Aorta (tissue), 5 donors: ENCODE measurements around the gene PSMC3IP. TPM values are rescaled to one million over a fixed set of nuclear protein-coding genes. Genes with fewer than 3 reads are reported as not detected.
A peak's percentile ranks its signal among the peaks of the same experiment; 100 is the strongest.

Source experiments
- ATAC-seq: fragments of 200-7000 bp; cut with Tn5 transposase; one replicate; pipeline ENCODE4 v1.9.1; 2022; ENCODE audit warnings: moderate library complexity; ENCODE audit not compliant: low FRiP score
- DNase-seq, 2 donors: peaks; one replicate each; pipeline ENCODE4 v3.0.0-alpha.2; 2020
- H3K27ac ChIP-seq, 2 donors: one replicate each; pipeline ENCODE4 v1.5.1; 2013; ENCODE audit warnings: low read length in 2 of 2, mild to moderate bottlenecking in 2 of 2, moderate library complexity in 2 of 2, control low read depth in 1 of 2, inconsistent platforms in 1 of 2, low read depth in 1 of 2
- H3K27me3 ChIP-seq, 2 donors: one replicate each; pipeline ENCODE4 v1.6.1; 2013; ENCODE audit warnings: control low read depth in 1 of 2, low read length in 1 of 2, mild to moderate bottlenecking in 1 of 2, moderate library complexity in 1 of 2; ENCODE audit not compliant: insufficient read depth in 2 of 2, control insufficient read depth in 1 of 2
- H3K36me3 ChIP-seq, 2 donors: one replicate each; pipeline ENCODE4 v1.6.1; 2013; ENCODE audit warnings: control low read depth in 1 of 2, low read length in 1 of 2, mild to moderate bottlenecking in 1 of 2; ENCODE audit not compliant: insufficient read depth in 2 of 2, control insufficient read depth in 1 of 2
- H3K4me1 ChIP-seq, 2 donors: one replicate each; pipeline ENCODE4 v1.6.1; 2013; ENCODE audit warnings: low read length in 2 of 2, control low read depth in 1 of 2, mild to moderate bottlenecking in 1 of 2, moderate library complexity in 1 of 2; ENCODE audit not compliant: insufficient read depth in 2 of 2, control insufficient read depth in 1 of 2
- H3K4me3 ChIP-seq, 2 donors: one replicate each; pipeline ENCODE4 v1.5.1; 2013; ENCODE audit warnings: low read length in 2 of 2, control low read depth in 1 of 2, mild to moderate bottlenecking in 1 of 2
- H3K9me3 ChIP-seq: one replicate; pipeline ENCODE4 v1.6.1; 2013; ENCODE audit warnings: mild to moderate bottlenecking, low read length; ENCODE audit not compliant: control insufficient read depth
- WGBS, 2 donors: extraction: QIAGEN DNeasy Blood & Tissue Kit; methylation state at CpG; one replicate each; pipeline ENCODE4 v1.1.7; 2013; 5-methylcytosine and 5-hydroxymethylcytosine counted together
- intact Hi-C, 2 donors: fragments of 100-400 bp; cut with DNase I; formaldehyde crosslinking; loops; one replicate each; pipeline versions ENCODE4 v1.14.2 to v1.15.0; 2022
- polyA plus RNA-seq, 2 donors: library from polyadenylated mRNA; stranded (reverse); fragments of 200-250 nt; gene quantifications; one replicate each; pipeline ENCODE4 v1.2.3, GENCODE V29; 2013
- total RNA-seq, 2 donors: library from RNA; stranded (reverse); fragmentation: NEBNext Ultra II Directional; extraction: Animal tissue kit (Norgen Biotek cat#: 25700); gene quantifications; one replicate each; pipeline ENCODE4 v1.2.1, GENCODE V29; 2021
- donor health status: healthy with polysubstance abuse.
- donor health status: Bipolar disorder and iron deficiency.
- donor health status: DM: no; HTN: no; CAD: no.
- donor health status: DM: no; HTN: no; CAD: no.
- donor health status: DM: yes; HTN: yes; CAD: no.

The PSMC3IP gene
- total and polyA plus RNA-seq, 4 donors, result 3.8 to 14.4 (median 4.6) TPM

DNA sequence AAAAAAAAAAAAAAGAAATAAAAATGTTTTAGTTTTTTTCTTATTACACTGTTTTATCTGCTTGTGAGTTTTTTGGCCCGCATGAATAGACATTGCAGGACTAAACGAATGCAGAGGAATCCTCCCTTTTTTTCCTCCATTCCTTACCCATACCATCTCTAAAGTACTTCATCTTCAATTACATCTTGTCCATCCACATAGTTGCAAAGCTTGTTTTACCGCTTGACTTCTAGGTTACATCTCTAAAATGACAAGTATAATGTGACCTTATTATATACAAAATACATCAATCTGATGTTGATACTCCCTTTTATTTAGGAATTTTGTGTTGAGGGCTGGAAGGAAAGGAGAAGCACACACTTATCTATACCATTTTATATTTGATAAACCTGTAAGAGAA is 18.9 kb upstream of the PSMC3IP start:
- 75 to 76% methylated on average over 3 of the region's 3 CpGs for WGBS, 2 donors
- Histone ChIP-seq H3K4me1 (no peaks in the 10 kb centered on the region), H3K36me3 (peaks cover 2% of the 10 kb centered on the region in 2 donors), H3K9me3 (no peaks in the 10 kb centered on the region), H3K4me3 (no peak overlapping the region), H3K27me3 (no peaks in the 10 kb centered on the region), H3K27ac (no peak overlapping the region)
- intact Hi-C loops, result no loop called here
- no peak for DNase-seq
- no peak for ATAC-seq

DNA sequence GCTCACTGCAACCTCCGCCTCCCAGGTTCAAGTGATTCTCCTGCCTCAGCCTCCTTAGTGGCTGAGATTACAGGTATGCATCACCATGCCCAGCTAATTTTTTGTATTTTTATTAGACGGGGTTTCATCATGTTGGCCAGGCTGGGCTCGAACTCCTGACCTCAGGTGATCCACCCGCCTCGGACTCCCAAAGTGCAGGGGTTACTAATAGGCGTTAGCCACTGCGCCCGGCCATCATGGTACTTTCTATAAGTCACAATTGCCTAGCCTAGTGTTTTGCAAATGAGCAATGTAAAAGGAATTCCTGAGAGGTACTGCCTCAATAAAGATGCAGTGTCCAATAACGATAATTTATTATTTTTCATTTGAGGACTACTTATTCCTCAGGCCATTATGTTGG is 13.9 kb upstream of the PSMC3IP start:
- Histone ChIP-seq H3K27me3 (no peaks in the 10 kb centered on the region), H3K4me1 (no peaks in the 10 kb centered on the region), H3K27ac (no peak overlapping the region), H3K9me3 (no peaks in the 10 kb centered on the region), H3K36me3 (peaks cover 5 to 12% of the 10 kb centered on the region in 2 donors), H3K4me3 (no peak overlapping the region)
- ATAC-seq (no peak), DNase-seq (no peak)
- intact Hi-C loops, result no loop called here
- 91% methylated on average over 9 of the region's 9 CpGs for WGBS, 2 donors

DNA sequence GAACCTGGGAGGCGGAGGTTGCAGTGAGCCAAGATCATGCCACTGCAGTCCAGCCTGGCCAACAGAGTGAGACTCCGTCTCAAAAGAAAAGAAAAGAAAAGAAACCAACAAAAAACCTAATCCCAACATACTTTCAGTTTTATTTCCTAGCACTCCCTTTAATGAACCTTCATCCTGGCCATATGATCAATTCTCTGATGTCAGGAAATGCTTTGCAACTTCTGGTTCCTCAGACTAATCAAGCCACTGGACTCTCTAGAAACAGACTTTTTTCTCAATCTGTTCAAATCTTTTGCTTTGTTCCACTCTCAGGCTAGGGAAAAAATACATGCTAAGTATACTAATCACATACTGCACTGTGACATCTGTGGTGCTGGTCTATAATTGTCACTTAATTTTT is 13.4 kb upstream of the PSMC3IP start:
- ATAC-seq, result no peak
- no peak for DNase-seq
- WGBS, 2 donors, result 92 to 99% methylated on average over 2 of the region's 2 CpGs
- Histone ChIP-seq H3K9me3 (no peaks in the 10 kb centered on the region), H3K27me3 (no peaks in the 10 kb centered on the region), H3K4me3 (no peak overlapping the region), H3K4me1 (no peaks in the 10 kb centered on the region), H3K36me3 (peaks cover 5 to 12% of the 10 kb centered on the region in 2 donors), H3K27ac (no peak overlapping the region)
- intact Hi-C loops, result no loop called here

DNA sequence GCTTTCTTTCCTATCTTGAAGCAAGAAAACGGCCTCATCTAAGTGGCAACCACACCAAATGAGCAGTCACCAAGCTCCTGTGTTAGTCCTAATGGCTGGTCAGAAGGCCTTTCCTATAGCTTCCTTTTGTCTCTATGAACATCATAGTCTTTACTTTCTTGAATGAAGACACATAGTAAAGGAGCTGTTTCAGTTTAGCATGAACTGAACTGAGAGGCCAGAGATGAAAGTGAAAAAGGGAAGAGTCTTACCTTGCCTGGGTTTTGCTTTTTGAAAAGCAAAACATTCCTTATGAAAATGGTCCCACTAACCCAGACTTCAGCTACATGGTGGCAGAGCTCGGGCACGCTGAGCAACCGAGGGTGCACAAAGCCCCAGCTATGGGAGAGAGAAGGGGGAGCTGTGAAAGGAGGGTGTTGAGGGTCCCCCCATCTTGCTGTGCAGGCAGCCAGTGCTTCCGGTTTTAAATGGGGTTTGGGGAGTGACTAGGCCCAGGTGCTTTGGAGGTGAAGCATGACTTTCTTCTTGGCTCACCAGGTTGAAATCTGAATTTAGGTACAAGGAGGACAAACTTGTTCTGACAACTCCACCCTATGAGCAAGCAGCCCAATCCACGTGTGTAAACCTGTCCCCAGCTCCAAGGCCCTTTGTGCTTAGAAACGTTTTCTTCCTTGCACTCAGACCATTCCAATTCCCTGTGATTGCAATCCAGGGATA is 9.1 kb upstream of the PSMC3IP start:
- H3K9me3 ChIP-seq, result no peaks in the 10 kb centered on the region
- no peaks in the 10 kb centered on the region for H3K4me1 ChIP-seq
- peaks cover 16 to 21% of the 10 kb centered on the region in 2 donors for H3K36me3 ChIP-seq
- no peak for ATAC-seq
- intact Hi-C loops, result loop anchor here in 1 of 2 donors (10.0 kb wide), 1 partner anchor 178 kb away; the partner anchor contains the start of gene RAMP2
- H3K27ac ChIP-seq, result no peak overlapping the region
- no peak for DNase-seq
- no peak overlapping the region for H3K4me3 ChIP-seq
- WGBS, 2 donors, result 72 to 73% methylated on average over 7 of the region's 7 CpGs
- H3K27me3 ChIP-seq, result no peaks in the 10 kb centered on the region

DNA sequence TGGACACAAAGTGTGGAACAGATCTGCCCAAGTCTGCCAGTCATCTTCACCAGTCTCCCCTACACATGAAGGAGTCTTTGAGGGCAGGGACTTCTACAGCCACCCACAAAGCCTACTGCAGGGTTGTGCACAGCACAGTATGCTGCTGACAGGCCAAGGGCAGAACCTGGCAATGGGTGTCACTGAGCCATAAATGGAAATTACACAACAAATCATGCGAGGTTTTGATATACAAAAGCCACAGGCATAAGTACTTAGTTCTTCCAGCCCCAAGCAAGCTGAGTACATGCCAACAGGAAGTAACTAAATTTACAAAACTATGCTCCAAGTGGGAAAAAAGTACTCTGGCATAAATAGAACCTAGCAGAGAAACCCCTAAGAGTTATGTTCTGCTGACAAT is 7.8 kb upstream of the PSMC3IP start:
- Histone ChIP-seq H3K4me1 (no peaks in the 10 kb centered on the region), H3K27ac (no peak overlapping the region), H3K27me3 (no peaks in the 10 kb centered on the region), H3K4me3 (no peak overlapping the region), H3K36me3 (peaks cover 16 to 22% of the 10 kb centered on the region in 2 donors), H3K9me3 (no peaks in the 10 kb centered on the region)
- ATAC-seq, result no peak
- intact Hi-C loops, result loop anchor here in 1 of 2 donors (10.0 kb wide), 1 partner anchor 179 kb away; the partner anchor contains the start of gene RAMP2
- WGBS, 2 donors, result 4 to 6% methylated on average over 1 of the region's 1 CpG
- peak in 1 of 2 donors; percentile 17 for DNase-seq

DNA sequence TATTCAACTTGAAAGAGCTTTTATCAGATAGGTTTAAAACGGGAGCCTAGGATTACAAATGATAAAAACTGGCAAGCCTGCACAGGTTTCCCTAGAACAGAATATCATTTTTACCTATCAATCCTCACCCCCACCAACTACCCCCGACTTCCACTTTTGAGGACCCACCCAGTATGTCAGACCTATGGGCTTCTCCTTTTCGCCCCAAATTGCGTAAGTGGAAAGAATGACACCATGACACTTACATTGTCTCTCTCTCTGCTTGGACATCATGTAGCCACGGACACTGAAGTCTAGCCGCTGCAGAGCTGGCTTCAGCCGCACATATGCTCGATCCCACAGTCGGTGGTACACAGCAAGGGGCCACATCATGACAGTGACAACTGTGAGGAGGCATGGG is 7.4 kb upstream of the PSMC3IP start:
- Histone ChIP-seq H3K36me3 (peaks cover 16 to 27% of the 10 kb centered on the region in 2 donors), H3K9me3 (no peaks in the 10 kb centered on the region), H3K27me3 (no peaks in the 10 kb centered on the region), H3K27ac (no peak overlapping the region), H3K4me3 (no peak overlapping the region), H3K4me1 (no peaks in the 10 kb centered on the region)
- DNase-seq, result peak in 1 of 2 donors; percentile 56
- 74 to 76% methylated on average over 9 of the region's 9 CpGs for WGBS, 2 donors
- no peak for ATAC-seq
- intact Hi-C loops, result loop anchor here in 1 of 2 donors (5.0 to 10.0 kb wide), 2 partner anchors 97 to 180 kb away; partner anchors contain the start of genes CCR10, CNTNAP1 and RAMP2

DNA sequence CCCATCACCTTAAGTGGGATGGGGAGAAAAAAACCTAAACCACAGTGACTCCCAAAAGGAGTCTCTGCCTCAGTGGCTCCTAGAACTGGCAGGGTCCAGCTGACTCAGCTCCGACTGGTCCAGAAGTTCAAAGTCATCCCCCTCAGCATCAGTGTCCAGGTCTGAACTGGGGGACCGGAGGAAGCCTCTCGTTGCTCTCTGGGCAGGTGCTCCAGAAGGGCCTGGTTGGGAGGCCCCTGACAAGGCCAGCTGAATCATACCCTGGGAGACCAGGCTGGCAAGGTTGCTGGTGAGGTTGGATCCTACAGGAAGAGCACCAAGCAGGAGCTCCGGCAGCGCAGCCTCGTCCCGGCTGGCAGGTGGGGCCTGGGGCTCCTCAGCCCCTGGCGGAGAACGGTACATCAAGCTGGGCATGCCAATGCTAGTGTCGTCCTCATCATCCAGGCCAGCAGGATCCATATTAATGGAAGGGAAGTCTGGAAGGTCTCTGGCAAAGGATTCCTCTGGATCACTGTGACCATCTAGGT is 4.3 kb upstream of the PSMC3IP start:
- intact Hi-C loops, result loop anchor here in 1 of 2 donors (5.0 to 10.0 kb wide), 2 partner anchors 100 to 183 kb away; partner anchors contain the start of genes CCR10, CNTNAP1 and RAMP2
- no peaks in the 10 kb centered on the region for H3K9me3 ChIP-seq
- no peaks in the 10 kb centered on the region for H3K4me1 ChIP-seq
- H3K27me3 ChIP-seq, result no peaks in the 10 kb centered on the region
- no peak overlapping the region for H3K4me3 ChIP-seq
- no peak for ATAC-seq
- H3K27ac ChIP-seq, result no peak overlapping the region
- peaks cover 7 to 26% of the 10 kb centered on the region in 2 donors for H3K36me3 ChIP-seq
- peak in 1 of 2 donors; percentile 67 for DNase-seq
- WGBS, 2 donors, result 82 to 85% methylated on average over 10 of the region's 10 CpGs

DNA sequence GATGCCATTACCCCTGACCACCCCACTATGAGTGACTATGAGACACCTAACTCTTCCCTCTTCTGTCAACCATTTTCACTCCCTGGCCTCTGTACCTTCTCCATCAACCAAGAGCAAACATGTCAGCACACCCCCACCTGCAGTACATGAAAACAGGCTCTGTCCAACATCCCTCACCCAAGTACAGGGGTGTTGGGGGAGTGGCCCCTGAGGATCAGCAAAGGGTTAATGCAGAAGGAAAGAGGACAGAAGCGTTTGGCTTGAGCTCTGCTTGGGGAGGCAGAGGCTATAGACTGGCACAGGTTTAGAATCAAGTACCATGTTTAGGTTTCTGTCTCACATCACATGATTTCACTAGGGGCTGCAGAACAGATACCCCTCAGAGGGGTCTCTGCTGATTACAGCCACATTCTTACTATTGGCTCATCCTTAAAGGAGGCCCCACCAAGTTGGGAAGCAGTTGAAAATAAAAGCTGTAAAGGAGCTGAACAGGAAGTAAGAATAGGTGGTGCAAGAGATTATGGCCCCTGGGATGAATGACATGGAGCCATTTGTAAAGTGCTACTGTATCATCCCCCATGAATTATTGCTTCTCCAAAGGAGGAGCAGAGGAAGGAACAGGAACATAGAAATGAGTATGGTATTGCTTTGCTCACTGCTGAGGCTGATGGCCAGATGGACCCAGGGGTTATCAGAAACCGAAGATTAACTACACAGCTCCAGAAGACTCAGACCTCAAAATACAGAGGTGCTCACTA is 2.4 kb upstream of the PSMC3IP start:
- no peaks in the 10 kb centered on the region for H3K4me1 ChIP-seq
- WGBS, 2 donors, result 47 to 48% methylated on average over 2 of the region's 2 CpGs
- peak in 1 of 2 donors; percentile 2 for DNase-seq
- no peak overlapping the region for H3K27ac ChIP-seq
- intact Hi-C loops, result loop anchor here (2.0 to 10.0 kb wide), 4 partner anchors 102 to 255 kb away; partner anchors contain the start of genes CCR10 (in 1 of the 2), CNTNAP1 (in 1 of the 2), PSME3 (in 1 of the 2) and RAMP2 (in 1 of the 2)
- H3K4me3 ChIP-seq, result no peak overlapping the region
- H3K36me3 ChIP-seq, result peaks cover 6 to 23% of the 10 kb centered on the region in 2 donors
- no peaks in the 10 kb centered on the region for H3K9me3 ChIP-seq
- ATAC-seq, result no peak
- no peaks in the 10 kb centered on the region for H3K27me3 ChIP-seq
